ENCODE results near the gene RIMS3.

The RIMS3 gene

GRCh38 chr1:40691538-40692428 is 26.3 kb upstream of the RIMS3 start, which contains the start of gene NFYC:
Gene NFYC, plus strand, starts transcription at chr1:40691704. Its CDS starts 47,140 bp downstream, at chr1:40738844.
- DNase-seq, result peak; percentile 66

DNA sequence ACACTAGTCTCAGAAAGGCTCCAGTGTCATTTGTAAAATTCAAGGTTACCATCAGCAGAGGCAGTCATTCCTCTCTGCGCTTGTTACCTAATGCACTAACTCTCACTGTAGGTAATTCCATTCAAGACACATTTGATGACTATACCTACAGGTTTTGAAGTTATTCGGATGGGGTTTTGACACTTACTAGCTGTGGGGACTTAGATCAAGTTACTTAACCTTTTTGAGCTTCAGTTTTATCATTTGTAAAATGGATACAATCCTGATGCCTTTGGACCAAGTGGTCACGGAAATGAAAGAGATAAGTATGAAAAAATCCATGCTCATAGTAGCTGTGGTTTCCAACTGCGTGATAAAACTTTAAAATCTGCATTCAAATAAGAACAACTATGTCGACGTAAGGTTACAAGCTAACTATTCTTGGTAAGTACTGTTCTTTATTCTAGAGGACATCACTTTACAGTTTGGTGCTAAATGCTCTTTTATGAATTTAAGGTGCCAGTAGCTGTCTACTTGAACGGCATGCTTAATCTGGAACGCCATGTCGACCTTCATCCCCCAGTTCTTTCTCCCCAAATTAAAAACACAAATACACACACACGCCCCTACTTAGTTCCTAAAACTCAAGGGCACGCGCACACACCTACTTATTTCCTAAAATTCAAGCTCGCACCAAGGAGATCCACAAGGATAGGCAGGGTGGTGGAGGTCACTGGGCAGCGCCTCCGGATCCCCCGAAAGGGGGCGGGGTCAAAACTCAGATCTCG is 25.5 kb upstream of the RIMS3 start:
- DNase-seq, result no peak

DNA sequence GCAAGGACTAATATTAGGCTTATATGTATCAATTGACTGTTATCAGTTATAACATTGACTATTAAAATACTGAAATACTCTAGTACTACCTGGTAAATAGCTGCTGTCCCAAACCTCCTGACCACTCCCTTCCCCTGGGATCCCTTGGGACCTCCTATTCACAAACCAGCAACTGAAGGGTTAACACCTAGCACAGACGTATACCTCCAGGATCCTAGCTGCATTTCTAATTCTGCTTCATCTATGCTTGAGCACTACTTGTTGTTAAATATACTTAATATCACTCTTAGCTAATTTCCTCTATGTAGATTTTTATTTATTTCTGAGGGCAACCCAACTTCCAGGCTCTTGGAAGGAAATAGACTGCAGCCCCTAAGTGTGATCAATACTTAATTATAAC is 24.3 kb upstream of the RIMS3 start:
- no peak for DNase-seq

DNA sequence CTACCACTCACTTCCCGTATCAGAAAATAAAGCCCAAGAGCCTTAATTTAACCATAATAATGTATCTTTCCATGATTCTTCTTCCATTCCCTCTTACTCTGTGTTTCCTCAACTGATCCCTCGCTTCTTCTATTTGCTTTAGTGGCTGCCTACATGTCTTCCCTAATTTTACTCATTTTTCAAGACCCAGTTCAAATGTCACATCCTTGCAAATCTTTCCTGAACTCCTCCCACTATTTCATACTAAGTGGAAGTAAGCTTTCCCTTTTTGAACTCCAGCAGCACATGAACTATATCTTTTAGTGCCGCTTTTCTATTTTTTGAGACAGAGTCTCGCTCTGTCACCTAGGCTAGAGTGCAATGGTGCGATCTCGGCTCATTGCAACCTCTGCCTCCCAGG is 22.2 kb upstream of the RIMS3 start:
- DNase-seq, result no peak

DNA sequence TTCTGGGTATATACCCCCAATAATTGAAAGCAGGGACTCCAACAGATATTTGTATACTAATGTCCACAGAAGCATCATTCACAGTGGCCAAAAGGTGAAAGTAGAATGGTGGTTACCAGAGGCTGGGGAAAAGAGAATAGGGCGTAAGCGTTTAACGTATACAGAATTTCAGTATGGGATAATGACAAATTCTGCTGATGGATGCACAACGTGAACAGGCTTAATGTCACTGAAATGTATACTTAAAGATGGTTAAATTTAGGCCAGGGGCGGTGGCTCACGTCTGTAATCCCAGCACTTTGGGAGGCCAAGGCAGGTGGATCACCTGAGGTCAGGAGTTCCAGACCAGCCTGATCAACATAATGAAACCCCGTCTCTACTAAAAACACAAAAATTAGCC is 21.6 kb upstream of the RIMS3 start:
- DNase-seq, result no peak

DNA sequence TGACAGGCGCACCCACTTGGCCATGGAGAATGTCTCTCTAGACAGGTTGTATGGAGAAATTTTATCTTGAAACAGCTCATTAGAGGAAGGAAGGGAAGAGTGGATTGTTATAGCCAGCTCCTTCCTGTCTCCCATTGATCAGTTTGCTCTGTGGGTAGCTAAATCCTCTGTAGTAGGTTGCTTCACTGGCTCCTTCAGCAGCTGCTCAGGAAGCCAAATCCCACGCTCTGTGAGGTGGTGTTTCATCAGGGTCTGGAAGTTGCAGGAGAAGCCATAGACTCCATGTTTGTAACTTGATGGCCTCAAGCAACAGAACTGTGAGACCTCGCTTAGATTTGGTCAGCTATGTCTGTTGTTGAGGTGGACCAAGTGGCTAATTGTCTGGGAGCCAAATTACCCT is 19.2 kb upstream of the RIMS3 start:
- DNase-seq, result no peak

GRCh38 chr1:40679165-40679953 is 13.9 kb upstream of the RIMS3 start:
- DNase-seq, result no peak

- no peak for DNase-seq
These were observed 11.0 kb upstream of the RIMS3 start for GRCh38 chr1:40676501-40676900.

- no peak for DNase-seq
These were observed 8.0 kb upstream of the RIMS3 start for GRCh38 chr1:40673452-40673851.

GRCh38 chr1:40668769-40669525 is 3.5 kb upstream of the RIMS3 start:
- DNase-seq, result no peak

- no peak for DNase-seq
These were observed 691 bp downstream of the RIMS3 start for GRCh38 chr1:40664791-40665190.

- no peak for DNase-seq
These were observed 1.3 kb downstream of the RIMS3 start for GRCh38 chr1:40664167-40664537.

GRCh38 chr1:40663324-40664166 is 1.9 kb downstream of the RIMS3 start:
- DNase-seq, result no peak

- DNase-seq, result no peak
These were observed 2.6 kb downstream of the RIMS3 start for GRCh38 chr1:40662864-40663263.

GRCh38 chr1:40662151-40662550 is 3.3 kb downstream of the RIMS3 start:
- DNase-seq, result no peak

GRCh38 chr1:40661678-40662077 is 3.8 kb downstream of the RIMS3 start:
- no peak for DNase-seq

- no peak for DNase-seq
These were observed 5.9 kb downstream of the RIMS3 start for GRCh38 chr1:40659649-40659947.

DNA sequence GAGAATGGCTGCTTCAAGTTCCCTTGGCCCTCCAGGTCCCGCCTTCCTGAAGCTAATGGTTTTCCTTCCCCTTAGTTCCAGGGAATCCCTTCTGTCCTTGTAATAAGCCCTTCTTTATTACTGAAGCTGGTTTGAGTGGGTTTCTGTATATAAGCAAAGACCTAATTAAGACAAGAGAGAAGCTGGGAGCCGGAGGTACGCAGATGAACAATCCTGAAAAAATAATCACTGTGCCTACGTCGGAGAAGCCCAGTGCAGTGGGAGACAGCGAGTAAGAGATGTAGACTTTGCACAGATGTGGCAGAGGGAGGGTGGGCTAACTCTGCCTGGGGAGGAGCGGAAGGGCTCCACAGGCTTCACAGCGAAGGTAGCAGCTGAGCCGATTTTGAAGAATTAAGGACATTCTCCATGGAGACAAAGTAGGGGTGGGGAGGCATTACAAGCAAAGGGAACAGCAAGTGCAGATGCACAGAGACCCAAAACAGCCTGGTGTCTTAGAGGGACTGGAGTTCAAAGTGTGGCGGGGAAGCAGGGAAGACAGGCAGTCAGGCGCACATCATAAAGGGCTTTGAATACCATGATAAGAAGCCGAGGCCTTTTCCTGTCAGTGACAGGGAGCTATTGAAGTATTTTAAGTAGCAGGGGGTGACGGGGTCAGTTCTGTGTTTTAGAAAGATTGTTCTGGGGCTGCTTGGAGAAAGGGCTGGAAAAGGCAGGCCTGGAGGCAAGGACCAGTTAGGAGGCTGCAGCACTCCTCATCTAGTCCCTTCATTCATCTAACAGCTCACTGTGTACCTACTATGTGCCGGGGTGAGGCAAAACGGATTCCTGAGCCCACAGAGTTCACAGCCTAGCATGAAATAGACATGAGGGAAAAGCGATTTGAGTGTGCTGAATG is 6.5 kb downstream of the RIMS3 start:
- no peak for DNase-seq

- no peak for DNase-seq
These were observed 8.4 kb downstream of the RIMS3 start for GRCh38 chr1:40657046-40657445.

- DNase-seq, result no peak
These were observed 11.5 kb downstream of the RIMS3 start for GRCh38 chr1:40653851-40654537.

All from cortex of kidney (tissue), 1 donor.